Rectal smooth muscle tissue (tissue), 1 donor: ENCODE results near the gene ADI1.
"Not testable (repeated sequence)": the region's sequence is repeated elsewhere in the genome, so short reads cannot be mapped to it uniquely, and the experiment has no call there.

Experiments
- H3K27ac ChIP-seq: one replicate; pipeline ENCODE4 v1.7.0; 2013; ENCODE audit warnings: low read depth, low read length, inconsistent platforms
- H3K27me3 ChIP-seq: one replicate; pipeline ENCODE4 v1.7.0; 2013; ENCODE audit warnings: low read length; ENCODE audit not compliant: control insufficient read depth, insufficient read depth
- H3K36me3 ChIP-seq: one replicate; pipeline ENCODE4 v1.7.0; 2013; ENCODE audit warnings: low read length; ENCODE audit not compliant: control insufficient read depth, insufficient read depth
- H3K4me1 ChIP-seq: one replicate; pipeline ENCODE4 v1.7.0; 2013; ENCODE audit warnings: low read length; ENCODE audit not compliant: control insufficient read depth, insufficient read depth
- H3K4me3 ChIP-seq: one replicate; pipeline ENCODE4 v1.7.0; 2013; ENCODE audit warnings: low read length
- H3K9ac ChIP-seq: one replicate; pipeline ENCODE4 v1.7.0; 2013; ENCODE audit warnings: low read length

Gene ADI1

DNA sequence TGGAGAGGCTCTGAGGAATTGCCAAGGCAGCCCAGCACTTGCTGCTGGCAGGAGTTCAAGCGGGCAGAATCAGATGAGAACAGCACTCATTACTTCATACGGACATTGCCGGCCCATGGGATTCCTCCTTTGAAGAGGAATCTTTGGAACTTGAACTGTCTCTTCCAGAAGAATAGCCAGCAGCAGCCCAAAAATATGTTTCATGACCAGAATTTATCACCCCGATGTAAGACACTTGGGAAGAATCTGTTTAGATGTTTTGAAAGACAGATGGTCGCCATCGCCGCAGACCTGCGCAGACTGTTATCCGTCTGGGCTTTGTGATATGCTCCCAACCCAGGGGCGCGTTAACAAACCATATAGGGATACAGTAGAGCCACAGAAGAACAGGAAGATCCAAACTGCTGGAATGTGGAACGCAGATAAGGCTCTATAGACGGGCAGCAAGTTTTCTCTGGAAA is 3.7 kb upstream of the ADI1 start:
- Histone ChIP-seq H3K27me3 (no peaks in the 10 kb centered on the region), H3K9ac (no peak overlapping the region), H3K4me3 (no peak overlapping the region), H3K36me3 (no peaks in the 10 kb centered on the region), H3K27ac (peak overlapping the region; percentile 84), H3K4me1 (peaks cover 33% of the 10 kb centered on the region)

DNA sequence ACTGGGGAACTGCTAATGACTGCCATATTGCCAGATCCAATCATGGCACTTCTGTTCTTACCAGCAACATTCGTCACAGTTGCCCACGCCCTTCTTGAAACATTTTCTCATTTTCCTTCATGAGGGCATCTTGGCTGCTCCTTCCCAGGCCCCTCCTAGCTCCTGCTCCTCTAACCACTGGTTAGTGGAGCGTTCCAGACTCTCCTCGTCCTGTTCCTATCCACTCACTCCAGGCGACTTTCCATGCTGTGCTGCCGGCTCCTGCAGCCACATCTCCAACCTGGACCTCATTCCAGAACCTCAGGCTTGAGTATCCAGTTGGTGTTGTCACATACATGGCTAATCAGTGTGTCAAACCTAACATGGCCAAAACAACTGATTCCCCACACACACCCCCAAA is 1.3 kb upstream of the ADI1 start:
- Histone ChIP-seq H3K9ac (no peak overlapping the region), H3K27me3 (no peaks in the 10 kb centered on the region), H3K4me3 (no peak overlapping the region), H3K27ac (no peak overlapping the region), H3K36me3 (no peaks in the 10 kb centered on the region), H3K4me1 (peaks cover 35% of the 10 kb centered on the region)

DNA sequence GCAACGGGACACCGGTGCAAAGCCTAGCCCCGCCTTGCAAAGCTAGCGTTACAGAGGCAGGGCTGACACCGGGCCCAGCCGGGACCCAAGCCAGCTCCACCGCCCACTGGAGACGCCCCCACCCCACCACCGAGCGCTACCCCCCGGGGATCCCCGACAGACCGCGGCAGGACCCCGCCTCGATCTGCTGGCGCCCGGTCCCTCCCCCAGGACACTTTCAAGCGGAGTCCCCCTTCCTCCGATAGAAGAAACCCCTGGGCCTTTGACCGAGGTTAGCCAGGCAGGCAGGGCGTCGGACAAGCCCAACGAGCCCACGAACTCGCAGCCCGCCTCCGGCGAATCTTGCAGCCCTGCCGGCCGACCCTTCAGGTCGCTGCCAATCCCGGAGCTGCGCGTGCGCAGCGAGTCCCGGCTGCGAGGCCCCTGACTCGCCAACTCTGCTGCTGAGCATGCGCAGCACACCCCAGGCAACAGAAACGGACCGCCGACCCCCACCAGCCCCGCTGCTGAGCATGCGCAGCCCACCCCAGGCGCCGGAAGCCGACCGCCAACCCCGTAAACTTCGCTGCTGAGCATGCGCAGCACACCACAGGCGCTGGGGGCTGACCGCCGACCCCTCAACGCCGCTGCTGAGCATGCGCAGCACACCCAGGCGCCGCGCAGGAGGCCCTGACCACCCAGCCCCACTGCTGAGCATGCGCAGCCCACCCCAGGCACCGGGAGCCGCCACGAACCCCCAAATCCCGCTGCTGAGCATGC is 656 bp downstream of the ADI1 start:
- peaks cover 21% of the 10 kb centered on the region for H3K4me1 ChIP-seq
- peak overlapping the region; percentile 87 for H3K4me3 ChIP-seq
- H3K27me3 ChIP-seq, result no peaks in the 10 kb centered on the region
- peak overlapping the region; percentile 59 for H3K9ac ChIP-seq
- H3K27ac ChIP-seq, result peak overlapping the region; percentile 99
- H3K36me3 ChIP-seq, result no peaks in the 10 kb centered on the region

DNA sequence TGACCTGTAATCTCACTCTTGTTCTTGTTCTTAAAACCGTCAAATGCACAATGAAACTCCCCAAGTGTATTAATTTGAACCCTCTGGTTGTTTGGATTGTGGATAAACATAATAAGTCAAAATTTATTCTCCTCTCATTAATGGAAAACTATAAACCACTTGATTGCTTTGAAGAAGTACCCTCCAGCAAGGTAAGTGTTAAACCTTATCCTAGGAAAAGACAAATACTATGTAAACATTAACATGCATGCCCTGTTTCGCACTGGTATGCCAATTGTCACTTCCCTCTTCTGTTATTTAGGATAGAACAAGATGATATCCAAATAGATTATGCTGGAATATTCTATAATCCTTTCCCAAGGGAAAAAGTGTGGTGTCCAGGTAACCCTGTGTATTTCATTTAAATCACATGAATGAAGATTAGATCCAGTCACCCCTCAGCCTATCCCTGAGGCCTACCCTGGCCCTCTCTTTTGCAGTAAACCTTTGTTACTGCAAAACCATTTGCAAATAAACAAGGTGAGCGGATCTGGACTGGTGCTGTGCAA is 1.3 kb downstream of the ADI1 start:
- Histone ChIP-seq H3K27me3 (no peaks in the 10 kb centered on the region), H3K27ac (peak overlapping the region; percentile 99), H3K9ac (peak overlapping the region; percentile 59), H3K4me3 (peak overlapping the region; percentile 87), H3K4me1 (peaks cover 17% of the 10 kb centered on the region), H3K36me3 (peaks cover 2% of the 10 kb centered on the region)

DNA sequence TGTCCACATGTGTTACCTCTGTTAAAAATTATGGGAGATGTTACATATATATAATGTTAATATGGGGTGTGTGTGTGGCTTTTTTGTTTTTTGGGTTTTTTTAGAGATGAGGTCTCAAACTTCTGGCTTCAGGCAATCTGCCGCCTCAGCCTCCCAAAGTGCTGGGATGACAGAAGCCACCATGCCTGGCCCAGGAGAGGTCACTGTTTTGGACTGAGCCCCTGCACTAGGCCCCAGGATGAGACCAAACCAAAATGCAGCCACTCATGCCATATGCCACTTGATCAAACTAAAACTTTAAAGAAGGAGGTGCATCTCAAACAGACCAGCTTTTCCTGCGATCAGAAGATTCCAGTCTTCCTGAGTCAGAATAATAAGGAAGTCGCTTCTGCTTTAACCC is 2.5 kb downstream of the ADI1 start:
- H3K9ac ChIP-seq, result no peak overlapping the region
- no peak overlapping the region for H3K27ac ChIP-seq
- H3K4me1 ChIP-seq, result peaks cover 10% of the 10 kb centered on the region
- peaks cover 10% of the 10 kb centered on the region for H3K36me3 ChIP-seq
- no peaks in the 10 kb centered on the region for H3K27me3 ChIP-seq
- no peak overlapping the region for H3K4me3 ChIP-seq

DNA sequence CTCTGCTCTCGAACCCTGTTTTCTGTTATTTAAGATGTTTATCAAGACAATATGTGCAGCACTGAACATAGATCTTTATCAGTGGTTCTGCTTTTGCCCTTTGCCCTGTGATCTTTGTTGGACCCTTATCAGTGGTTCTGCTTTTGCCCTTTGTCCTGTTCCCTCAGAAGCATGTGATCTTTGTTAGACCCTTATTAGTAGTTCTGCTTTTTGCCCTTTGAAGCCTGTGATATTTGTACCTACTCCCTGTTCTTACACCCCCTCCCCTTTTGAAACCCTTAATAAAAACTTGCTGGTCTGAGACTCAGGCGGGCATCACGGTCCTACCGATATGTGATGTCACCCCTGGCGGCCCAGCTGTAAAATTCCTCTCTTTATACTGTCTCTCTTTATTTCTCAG is 3.9 kb downstream of the ADI1 start:
- H3K36me3 ChIP-seq, result peaks cover 15% of the 10 kb centered on the region
- H3K9ac ChIP-seq, result not testable (repeated sequence)

DNA sequence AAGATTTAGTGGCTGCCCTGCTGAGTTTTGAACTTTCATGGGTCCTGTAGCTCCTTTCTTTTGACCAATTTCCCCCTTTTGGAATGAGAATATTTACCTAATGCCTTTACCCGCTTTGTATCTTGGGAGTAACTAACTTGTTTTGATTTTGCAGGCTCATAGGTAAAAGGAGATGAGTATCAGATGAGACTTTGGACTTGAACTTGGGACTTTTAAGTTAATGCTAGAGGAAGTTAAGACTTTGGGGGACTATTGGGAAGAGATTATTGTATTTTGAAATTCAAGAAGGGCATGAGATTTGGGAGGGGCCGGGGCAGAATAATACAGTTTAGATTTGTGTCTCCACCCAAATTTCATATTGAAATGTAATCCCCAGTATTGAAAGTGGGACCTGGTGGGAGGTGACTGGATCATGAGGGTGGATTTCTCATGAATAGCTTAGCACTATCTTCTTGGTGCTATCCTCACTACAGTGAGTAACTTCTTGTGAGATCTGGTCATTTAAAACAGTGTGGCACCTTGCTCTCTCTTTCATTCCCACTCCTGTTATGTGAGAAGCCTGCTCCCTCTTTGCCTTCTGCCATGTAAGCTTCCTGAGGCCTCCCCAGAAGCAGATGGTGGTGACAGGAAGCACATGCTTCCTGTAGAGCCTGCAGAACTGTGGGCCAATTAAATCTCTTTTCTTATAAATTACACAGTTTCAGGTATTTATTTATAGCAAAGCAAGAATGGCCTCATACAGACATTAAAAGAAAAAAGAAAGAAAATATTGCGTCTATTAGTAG is 6.1 kb downstream of the ADI1 start:
- no peaks in the 10 kb centered on the region for H3K27me3 ChIP-seq
- H3K4me3 ChIP-seq, result no peak overlapping the region
- H3K36me3 ChIP-seq, result peaks cover 15% of the 10 kb centered on the region
- no peak overlapping the region for H3K9ac ChIP-seq
- H3K4me1 ChIP-seq, result peaks cover 4% of the 10 kb centered on the region
- H3K27ac ChIP-seq, result no peak overlapping the region

More for the DNA sequence above, 3.9 kb downstream of the ADI1 start:
- not testable (repeated sequence) for H3K4me3 ChIP-seq, H3K4me1 ChIP-seq, H3K27me3 ChIP-seq, H3K27ac ChIP-seq

DNA sequence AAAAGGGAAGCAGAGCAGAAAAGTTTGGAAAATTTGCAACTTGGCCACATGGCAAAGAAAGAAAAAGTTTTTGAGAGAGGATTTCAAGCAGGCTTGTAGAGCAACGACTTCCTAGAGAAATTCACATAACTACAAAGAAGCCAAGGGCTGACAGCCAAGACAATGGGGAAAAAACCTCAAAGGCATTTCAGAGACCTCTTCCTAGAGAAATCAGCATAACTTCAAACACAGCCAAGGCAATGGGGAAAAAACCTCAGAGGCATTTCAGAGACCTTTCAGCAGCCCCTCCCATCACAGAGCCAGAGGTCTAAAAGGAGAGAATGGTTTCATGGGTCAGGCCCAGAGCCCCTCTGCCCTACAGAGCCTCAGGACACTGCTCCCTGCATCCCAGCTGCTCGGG is 7.2 kb downstream of the ADI1 start:
- Histone ChIP-seq H3K36me3 (peaks cover 15% of the 10 kb centered on the region), H3K4me1 (no peaks in the 10 kb centered on the region), H3K27ac (no peak overlapping the region), H3K27me3 (no peaks in the 10 kb centered on the region), H3K4me3 (no peak overlapping the region), H3K9ac (no peak overlapping the region)

DNA sequence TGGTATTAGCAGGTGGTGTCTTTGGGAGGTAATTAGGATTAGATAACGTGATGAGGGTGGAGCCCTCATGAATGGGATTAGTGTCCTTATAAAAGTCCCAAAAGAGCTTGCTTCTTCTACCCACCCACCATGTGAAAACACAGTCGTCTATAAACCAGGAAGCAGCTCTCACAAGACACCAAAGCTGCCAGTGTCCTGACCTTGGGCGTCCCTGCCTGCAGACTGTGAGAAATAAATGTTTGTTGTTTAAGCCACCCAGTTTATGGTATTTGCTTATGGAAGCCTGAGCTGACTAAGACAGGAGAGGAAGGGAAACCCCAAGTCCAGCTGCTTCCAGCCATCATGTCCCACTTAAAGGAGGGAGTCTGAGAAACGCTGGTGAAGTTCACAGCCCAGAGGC is 13.6 kb downstream of the ADI1 start:
- H3K27me3 ChIP-seq, result no peaks in the 10 kb centered on the region
- no peak overlapping the region for H3K4me3 ChIP-seq
- H3K36me3 ChIP-seq, result peaks cover 17% of the 10 kb centered on the region
- H3K9ac ChIP-seq, result no peak overlapping the region
- no peaks in the 10 kb centered on the region for H3K4me1 ChIP-seq
- H3K27ac ChIP-seq, result no peak overlapping the region

DNA sequence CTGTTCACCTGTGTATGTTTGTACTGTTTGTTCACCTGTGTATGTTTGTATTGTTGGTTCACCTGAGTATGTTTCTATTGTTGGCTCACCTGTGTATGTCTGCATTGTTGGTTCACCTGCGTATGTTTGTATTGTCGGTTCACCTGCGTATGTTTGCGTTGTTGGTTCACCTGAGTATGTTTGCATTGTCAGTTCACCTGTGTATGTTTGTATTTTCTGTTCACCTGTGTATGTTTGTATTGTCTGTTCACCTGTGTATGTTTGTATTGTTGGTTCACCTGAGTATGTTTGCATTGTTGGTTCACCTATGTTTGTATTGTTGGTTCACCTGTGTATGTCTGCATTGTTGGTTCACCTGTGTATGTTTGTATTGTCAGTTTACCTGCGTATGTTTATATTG is 14.6 kb downstream of the ADI1 start:
- Histone ChIP-seq H3K4me1 (no peaks in the 10 kb centered on the region), H3K9ac (no peak overlapping the region), H3K36me3 (peaks cover 25% of the 10 kb centered on the region), H3K4me3 (no peak overlapping the region), H3K27me3 (no peaks in the 10 kb centered on the region), H3K27ac (no peak overlapping the region)

DNA sequence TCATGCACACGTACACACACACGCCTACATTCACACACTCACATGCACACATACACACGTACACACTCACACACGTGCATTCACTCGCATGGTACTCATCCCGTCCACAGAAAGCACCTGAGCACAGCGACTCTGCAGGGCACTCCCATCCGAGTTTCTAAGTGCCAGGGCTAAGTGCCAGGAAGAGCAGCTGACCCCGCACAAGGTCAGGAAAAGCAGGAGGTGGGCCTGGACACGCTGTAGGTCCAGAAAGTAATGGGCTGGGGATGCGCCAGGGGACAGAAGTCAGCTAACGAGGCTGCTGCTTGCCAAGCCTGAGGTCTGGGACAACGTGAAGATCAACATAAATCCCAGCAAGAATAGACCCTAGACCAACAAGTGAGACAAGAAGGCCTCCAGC is 15.8 kb downstream of the ADI1 start:
- H3K4me3 ChIP-seq, result no peak overlapping the region
- H3K27ac ChIP-seq, result no peak overlapping the region
- H3K9ac ChIP-seq, result no peak overlapping the region
- peaks cover 33% of the 10 kb centered on the region for H3K36me3 ChIP-seq
- H3K4me1 ChIP-seq, result no peaks in the 10 kb centered on the region
- H3K27me3 ChIP-seq, result no peaks in the 10 kb centered on the region

DNA sequence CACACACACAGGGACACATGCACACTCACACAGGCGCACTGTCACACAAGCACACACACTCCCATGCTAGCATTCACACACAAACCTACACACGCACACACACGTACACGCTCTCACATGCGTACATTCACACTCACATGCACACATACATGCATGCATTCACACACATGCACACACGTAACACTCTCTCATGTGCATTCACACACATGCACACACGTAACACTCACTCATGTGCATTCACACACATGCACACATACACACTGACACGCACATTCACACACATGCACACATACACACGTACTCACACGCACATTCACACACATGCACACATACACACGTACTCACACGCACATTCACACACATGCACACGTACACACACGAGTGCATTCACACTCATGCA is 16.3 kb downstream of the ADI1 start:
- Histone ChIP-seq H3K9ac (no peak overlapping the region), H3K4me1 (no peaks in the 10 kb centered on the region), H3K27me3 (no peaks in the 10 kb centered on the region), H3K36me3 (peaks cover 36% of the 10 kb centered on the region), H3K4me3 (no peak overlapping the region), H3K27ac (no peak overlapping the region)
